GM12865 (cell line): Measurements from ENCODE around the gene BCL7A.
A peak's percentile ranks its signal among the peaks of the same experiment; 100 is the strongest.

Experiments used
- DNase-seq: peaks from one replicate; pipeline ENCODE4 v3.0.0; 2010; ENCODE audit warnings: low read depth
- H3K4me3 ChIP-seq: 2 replicates; pipeline ENCODE4 v1.5.1; 2011; ENCODE audit warnings: mild to moderate bottlenecking, low read depth, low read length, control low read depth
- CTCF ChIP-seq: IDR thresholded peaks from 2 replicates; pipeline ENCODE4 v1.5.1; 2011; ENCODE audit warnings: low read length, control low read depth, low read depth, inconsistent platforms; ENCODE audit not compliant: insufficient read depth; ENCODE audit errors: missing control alignments

Gene BCL7A

DNA sequence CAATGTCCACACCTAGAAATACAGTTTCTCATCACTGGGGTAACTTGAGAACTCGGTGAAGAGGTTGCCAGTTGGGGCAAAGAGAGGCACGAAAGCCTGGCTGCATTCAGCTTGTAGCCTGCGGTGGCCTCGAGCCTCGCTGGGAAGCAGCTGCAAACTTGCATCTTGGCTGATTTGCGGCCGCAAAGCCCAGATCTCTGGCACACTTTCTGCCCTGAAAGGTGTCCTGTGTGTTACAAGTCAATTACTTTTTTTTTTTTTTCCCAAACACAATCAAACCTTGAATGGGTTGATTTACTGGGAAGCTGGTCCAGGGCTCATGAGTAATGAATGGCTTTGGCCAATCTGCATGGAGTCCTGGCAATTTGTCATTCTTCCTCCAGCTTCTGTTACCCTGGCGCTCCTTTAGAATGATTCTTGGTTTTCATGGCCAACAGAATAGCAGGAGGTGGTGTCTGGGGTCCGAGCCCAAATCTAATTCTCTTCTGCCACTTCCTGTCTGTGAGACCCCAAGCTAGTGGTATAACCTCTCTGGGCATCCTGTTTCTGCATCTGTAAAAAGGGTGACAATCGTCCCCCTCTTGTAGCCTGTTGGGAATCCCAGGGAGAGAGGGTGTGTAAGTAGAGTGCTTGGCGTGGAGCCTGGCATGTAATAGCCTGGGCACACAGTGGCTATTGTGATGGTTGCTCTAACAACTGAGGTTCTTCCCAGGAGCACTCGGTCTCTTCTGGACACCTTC lies 6.7 kb downstream of the BCL7A start:
- DNase-seq, result no peak
- H3K4me3 ChIP-seq, result no peak overlapping the region
- no peak for TF ChIP-seq CTCF

DNA sequence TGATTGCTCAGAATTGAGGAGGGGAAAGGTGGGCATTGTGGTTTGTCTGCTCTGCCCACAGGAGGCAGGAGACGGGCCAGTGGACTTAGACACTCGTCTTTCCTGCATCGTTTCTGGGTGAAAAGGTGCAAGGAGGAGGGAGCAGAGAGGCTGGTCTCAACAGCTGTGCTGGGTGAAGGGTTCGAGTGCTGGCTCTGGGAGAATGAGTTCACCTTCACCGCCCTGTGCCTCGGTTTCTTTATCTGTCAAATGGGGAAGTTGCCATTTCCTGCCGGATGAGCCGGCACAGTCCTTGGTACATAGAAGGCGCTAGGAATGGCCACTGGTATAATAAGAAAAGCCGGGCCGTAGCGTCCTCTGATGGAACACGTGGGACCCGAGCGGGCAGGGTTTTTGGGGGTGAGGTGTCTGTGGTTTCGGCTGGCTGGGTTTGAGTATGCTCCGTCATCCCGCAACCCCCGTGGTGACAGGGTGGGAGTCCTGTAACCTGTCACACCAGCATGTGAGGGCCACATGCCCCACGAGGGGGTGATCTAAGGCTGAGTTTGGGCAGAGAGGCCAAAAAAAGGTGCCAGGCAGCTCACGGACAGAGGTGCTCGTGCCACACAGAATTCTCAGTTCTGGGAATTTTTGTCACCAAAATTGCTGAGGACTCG lies 7.3 kb downstream of the BCL7A start:
- no peak overlapping the region for H3K4me3 ChIP-seq
- peak; percentile 74 for DNase-seq
- TF ChIP-seq CTCF, result peak; percentile 22

DNA sequence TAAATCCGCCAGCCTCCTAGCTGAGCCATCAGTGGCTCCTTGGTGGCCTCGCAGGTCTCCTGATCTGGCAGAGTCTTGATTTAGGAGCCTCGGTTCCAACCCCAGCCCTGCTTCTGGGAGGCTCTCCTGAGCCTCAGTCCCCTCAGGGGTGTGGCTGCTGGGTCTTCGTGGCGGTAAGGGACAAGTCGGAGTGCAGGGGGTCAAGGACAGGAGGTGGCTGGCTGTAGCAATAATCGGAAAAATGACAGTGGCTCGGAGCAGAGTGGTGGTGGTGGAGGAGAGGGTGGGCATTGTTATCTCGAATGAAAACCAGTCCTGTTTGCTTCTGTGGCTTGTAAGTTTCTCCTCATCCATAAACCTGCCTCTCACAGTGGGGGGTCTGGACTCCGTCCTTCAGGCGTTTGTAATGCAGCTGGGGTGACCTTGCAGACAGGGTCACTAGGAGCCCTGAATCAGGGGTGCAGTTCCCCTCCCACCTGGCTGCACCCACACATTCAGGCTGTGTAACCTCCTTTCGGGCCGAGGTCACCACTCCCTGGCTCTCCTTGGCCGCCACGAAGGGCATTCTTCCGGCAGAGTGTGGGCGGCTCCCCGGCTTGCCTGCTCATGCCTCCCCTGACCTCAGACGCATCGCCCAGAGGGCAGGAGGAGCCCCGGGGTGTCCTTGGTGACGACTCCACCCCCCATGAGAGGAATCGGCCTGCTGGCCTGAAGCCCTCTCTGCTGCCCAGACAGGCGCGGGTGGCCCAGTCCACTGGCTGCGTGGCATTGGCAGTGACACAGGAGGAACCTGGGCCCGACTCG lies 8.1 kb downstream of the BCL7A start:
- DNase-seq, result peak; percentile 35
- no peak for TF ChIP-seq CTCF
- H3K4me3 ChIP-seq, result no peak overlapping the region

DNA sequence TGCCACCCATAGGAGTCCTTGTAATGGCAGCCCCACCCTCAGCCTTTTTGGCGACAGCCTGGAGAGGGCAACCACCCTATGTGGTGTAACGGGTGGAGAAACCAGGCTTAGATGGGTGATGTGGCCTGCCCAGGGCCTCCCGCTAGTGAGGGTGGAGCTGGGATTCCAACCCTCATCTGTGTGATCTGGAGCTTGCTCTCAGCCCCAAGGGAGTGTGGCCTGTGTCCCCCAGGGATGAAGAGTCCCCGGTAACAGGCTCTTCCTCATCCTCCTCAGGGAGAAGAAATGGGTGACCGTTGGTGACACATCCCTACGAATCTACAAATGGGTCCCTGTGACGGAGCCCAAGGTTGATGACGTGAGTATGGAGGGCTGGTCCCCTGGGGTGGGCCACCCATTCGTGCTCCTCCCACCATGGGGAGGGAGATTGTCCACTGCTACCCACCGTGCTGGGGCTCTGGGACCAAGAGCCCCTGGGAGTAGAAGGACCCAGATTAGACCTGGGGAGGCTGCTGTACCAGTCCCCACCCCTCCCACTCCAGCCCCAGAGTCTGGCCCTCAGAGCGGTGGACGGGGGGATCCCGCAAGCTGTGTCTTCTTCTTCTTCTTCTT lies 8.8 kb downstream of the BCL7A start:
- TF ChIP-seq CTCF, result no peak
- no peak for DNase-seq
- no peak overlapping the region for H3K4me3 ChIP-seq

DNA sequence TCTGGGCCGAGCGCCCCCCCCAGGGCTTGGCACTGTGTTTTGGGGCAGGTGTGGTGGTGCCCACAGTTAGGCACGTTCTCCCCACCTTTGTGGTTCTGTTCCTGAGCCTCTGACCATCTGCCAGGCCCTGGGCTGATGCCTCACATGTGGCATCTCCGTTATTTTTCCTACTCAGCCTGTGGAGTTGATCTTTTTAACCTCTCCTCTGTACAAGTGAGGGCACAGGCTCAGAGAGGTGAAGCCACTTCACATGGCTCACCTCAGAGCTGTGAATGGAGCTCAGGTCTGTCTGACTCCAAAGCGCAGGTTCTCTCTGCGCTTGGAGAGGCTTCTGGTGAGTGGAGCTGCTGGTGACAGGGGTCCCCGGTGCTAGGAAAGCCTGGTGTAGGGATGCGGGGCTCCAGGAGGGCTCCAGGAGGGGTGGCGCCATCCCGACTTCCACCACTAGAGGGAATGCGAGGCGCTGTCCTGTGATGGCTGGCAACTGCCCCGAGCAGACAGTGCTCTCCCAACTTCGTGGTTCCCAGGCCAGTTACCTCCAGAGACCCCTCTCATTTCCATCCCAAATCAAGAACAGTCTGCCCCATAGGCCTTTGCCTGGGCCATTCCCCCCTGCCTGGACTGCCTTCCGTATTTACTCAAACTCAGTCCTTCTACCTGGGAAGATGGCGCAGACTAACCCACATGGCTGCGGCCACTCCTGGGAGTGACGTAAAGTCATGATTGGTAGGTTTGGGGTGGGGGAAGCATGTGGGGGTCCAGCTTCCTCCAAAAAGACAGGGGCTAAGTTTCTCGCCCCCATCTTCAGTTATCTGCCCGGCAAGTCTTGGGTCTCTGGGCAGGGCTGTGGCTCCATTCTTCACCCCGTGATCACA lies 9.9 kb downstream of the BCL7A start:
- no peak overlapping the region for H3K4me3 ChIP-seq
- DNase-seq, result peak; percentile 35
- peak; percentile 68 for TF ChIP-seq CTCF

- no peak for DNase-seq
- no peak overlapping the region for H3K4me3 ChIP-seq
- no peak for TF ChIP-seq CTCF
Measured at GRCh38 chr12:122032580-122032979, 10.9 kb downstream of the BCL7A start.
